HepG2 (cell line): Measurements from ENCODE around the gene KATNB1. TPM values are rescaled to one million over a fixed set of nuclear protein-coding genes. Genes with fewer than 3 reads are reported as not detected.

Experiments used
- BRD4 ChIP-seq: sonication (generic); formaldehyde crosslinking; IDR thresholded peaks from 2 replicates; pipeline ENCODE4 v1.4.0; 2020; ENCODE audit warnings: missing genetic modification reagents
- CHD4 ChIP-seq: fragments of 200-600 bp; sonication (generic); IDR thresholded peaks from 2 replicates; pipeline ENCODE4 v1.7.0; 2017; ENCODE audit warnings: mild to moderate bottlenecking, low read length, borderline replicate concordance
- DNMT1 ChIP-seq: sonication (generic); formaldehyde crosslinking; IDR thresholded peaks from 2 replicates; pipeline ENCODE4 v1.5.1; 2020; ENCODE audit warnings: mild to moderate bottlenecking, missing genetic modification reagents
- JDP2 ChIP-seq: sonication (generic); formaldehyde crosslinking; IDR thresholded peaks from 2 replicates; pipeline ENCODE4 v1.8.1; 2022; ENCODE audit warnings: missing genetic modification reagents, borderline replicate concordance
- KIAA2018 ChIP-seq: sonication (generic); formaldehyde crosslinking; IDR thresholded peaks from 2 replicates; pipeline ENCODE4 v1.5.0; 2020; ENCODE audit warnings: mild to moderate bottlenecking, missing genetic modification reagents, borderline replicate concordance
- MEF2D ChIP-seq: sonication (generic); formaldehyde crosslinking; IDR thresholded peaks from 2 replicates; pipeline ENCODE4 v1.5.1; 2020; ENCODE audit warnings: mild to moderate bottlenecking, missing genetic modification reagents
- NFIC ChIP-seq: IDR thresholded peaks from 2 replicates; pipeline ENCODE4 v1.6.1; 2012; ENCODE audit warnings: mild to moderate bottlenecking, low read length, inconsistent platforms
- NFRKB ChIP-seq: fragments of 450-650 bp; IDR thresholded peaks from 2 replicates; pipeline ENCODE4 v1.6.1; 2017
- NFYC ChIP-seq: IDR thresholded peaks from 2 replicates; pipeline ENCODE4 v1.6.1; 2016; ENCODE audit warnings: missing genetic modification reagents, missing compliant biosample characterization
- TEAD3 ChIP-seq: optimal IDR thresholded peaks from 2 replicates; pipeline ENCODE3; 2016; ENCODE audit warnings: borderline replicate concordance
- TOE1 ChIP-seq: sonication (generic); formaldehyde crosslinking; IDR thresholded peaks from 2 replicates; pipeline ENCODE4 v1.4.0; 2020; ENCODE audit warnings: mild to moderate bottlenecking, missing genetic modification reagents
- ZBED4 ChIP-seq: sonication (generic); formaldehyde crosslinking; IDR thresholded peaks from 2 replicates; pipeline ENCODE4 v1.4.0; 2020; ENCODE audit warnings: missing genetic modification reagents, borderline replicate concordance
- ZNF354B ChIP-seq: sonication (generic); formaldehyde crosslinking; IDR thresholded peaks from 2 replicates; pipeline ENCODE4 v1.8.0; 2022; ENCODE audit warnings: mild to moderate bottlenecking, missing genetic modification reagents
- ZNF451 ChIP-seq: sonication (generic); formaldehyde crosslinking; IDR thresholded peaks from 2 replicates; pipeline ENCODE4 v1.5.0; 2020; ENCODE audit warnings: mild to moderate bottlenecking, missing genetic modification reagents
- ZNF777 ChIP-seq: sonication (generic); formaldehyde crosslinking; IDR thresholded peaks from 2 replicates; pipeline ENCODE4 v1.4.0; 2020; ENCODE audit warnings: missing genetic modification reagents
- ZSCAN31 ChIP-seq: sonication (generic); formaldehyde crosslinking; IDR thresholded peaks from 2 replicates; pipeline ENCODE4 v1.5.0; 2020; ENCODE audit warnings: low read depth, mild to moderate bottlenecking, missing genetic modification reagents
- polyA plus RNA-seq, 8 experiments: library from polyadenylated mRNA; depleted of rRNA in 3 of 8; stranded (reverse) in 7 of 8; unstranded in 1 of 8; fragments of >200 nt; fragmentation: Illumina TruSeq in 4 of 8; extraction: Trizol in 4 of 8; gene quantifications; 2 replicates each; pipeline versions ENCODE4 v1.2.1 to v1.2.3, GENCODE V29; 2011 to 2016; ENCODE audit warnings: low read depth in 4 of 8, missing spikeins in 1 of 8, mixed read lengths in 1 of 8; ENCODE audit not compliant: insufficient read depth in 1 of 8
- total RNA-seq, 5 experiments: library from RNA; depleted of rRNA; stranded (reverse); fragments of >200 nt; fragmentation: Illumina TruSeq; extraction: Trizol; gene quantifications; 2 replicates each; pipeline ENCODE4 v1.2.3, GENCODE V29; 2016; ENCODE audit warnings: low read depth in 1 of 5
- TF ChIP-seq, protein P1 (sequence below): sonication (generic); formaldehyde crosslinking; IDR thresholded peaks from 2 replicates; pipeline ENCODE4 v1.4.0; 2020; ENCODE audit warnings: missing genetic modification reagents

KATNB1 gene
- total and polyA plus RNA-seq, 2 of the 13 experiments (the other 11 are each of a cell fraction or from before 2014, with no cell fraction given) = 31.5 to 43.5 TPM

DNA sequence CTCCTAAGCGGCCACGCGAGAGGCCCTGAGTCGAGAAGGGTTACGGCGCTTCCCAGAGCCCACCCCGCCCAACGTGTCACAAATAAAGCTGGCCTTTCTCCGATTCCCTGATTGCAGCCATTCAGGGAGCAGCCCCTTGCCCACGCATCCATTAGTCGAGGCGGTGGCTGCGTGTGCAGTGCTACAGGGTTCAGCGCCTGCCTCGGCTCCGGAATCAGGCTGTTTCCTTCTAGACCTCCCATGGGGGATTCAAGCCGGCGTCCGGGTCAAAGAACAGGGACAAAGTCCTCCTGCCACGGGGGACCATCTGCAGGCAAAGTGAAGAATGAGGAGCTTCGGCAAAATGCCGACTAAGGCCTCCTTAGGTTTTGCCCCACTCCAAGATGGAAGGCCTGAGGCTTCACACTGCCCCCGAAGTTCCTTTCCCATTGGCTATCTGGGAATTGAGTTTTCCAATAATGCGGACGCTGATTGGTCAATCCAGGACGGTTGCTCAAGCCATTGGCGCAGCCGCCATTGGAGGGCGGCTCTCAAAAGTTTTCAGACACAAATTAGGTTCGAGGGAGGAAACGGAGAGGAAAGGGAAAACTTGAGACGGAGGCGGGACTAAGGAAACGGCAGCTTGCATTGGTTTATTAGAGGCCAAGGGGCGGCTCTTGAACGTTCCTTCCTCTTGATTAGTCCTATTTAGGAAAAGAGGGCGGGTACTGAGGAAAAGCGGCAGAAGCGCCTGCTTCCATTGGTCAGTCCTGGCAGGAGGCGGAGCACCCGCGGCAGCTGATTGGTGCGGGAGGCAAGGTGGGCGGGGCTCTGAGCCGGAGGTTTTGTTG is 430 bp upstream of the KATNB1 start (continued):
- TF ChIP-seq MEF2D (CRISPR knock-in tag) (no peak), CHD4 (no peak; the same call in 1 of the 2 replicates), ZNF777 (CRISPR knock-in tag) (peak; percentile 25; the same call in 1 of the 2 replicates), ZNF451 (CRISPR knock-in tag) (no peak), TEAD3 (CRISPR knock-in tag) (peak; percentile 3), NFIC (no peak; the same call in 1 of the 2 replicates), ZBED4 (no peak; the same call in 1 of the 2 replicates), NFYC (CRISPR knock-in tag) (peak; percentile 96), TOE1 (CRISPR knock-in tag) (no peak), BRD4 (CRISPR knock-in tag) (peak; percentile 45; the same call in 1 of the 2 replicates), ZNF354B (CRISPR knock-in tag) (no peak), ZSCAN31 (CRISPR knock-in tag) (0 out of 2 replicates have a peak, but pooled peaks have one; percentile 32), DNMT1 (CRISPR knock-in tag) (peak; percentile 41; the same call in 1 of the 2 replicates), JDP2 (CRISPR knock-in tag) (no peak), NFRKB (peak; percentile 75; the same call in 1 of the 2 replicates), KIAA2018 (CRISPR knock-in tag) (no peak; the same call in 1 of the 2 replicates)
- TF ChIP-seq, protein P1, sequence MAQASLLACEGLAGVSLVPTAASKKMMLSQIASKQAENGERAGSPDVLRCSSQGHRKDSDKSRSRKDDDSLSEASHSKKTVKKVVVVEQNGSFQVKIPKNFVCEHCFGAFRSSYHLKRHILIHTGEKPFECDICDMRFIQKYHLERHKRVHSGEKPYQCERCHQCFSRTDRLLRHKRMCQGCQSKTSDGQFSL = peak; percentile 13; the same call in 1 of the 2 replicates
